ENCODE results near the gene YIPF5.

Gene YIPF5

GRCh38 chr5:144142139-144142823 is 28.2 kb downstream of the YIPF5 start:
- no peaks in the 10 kb centered on the region for H3K27me3 ChIP-seq (ENCODE audit: insufficient read depth, low read length)
- H3K27ac ChIP-seq (ENCODE audit: low read depth, low read length) = no peak overlapping the region
- no peaks in the 10 kb centered on the region for H3K4me1 ChIP-seq (ENCODE audit: insufficient read depth, low read length)
- no peak overlapping the region for H3K4me3 ChIP-seq (ENCODE audit: low read length)
- no peaks in the 10 kb centered on the region for H3K36me3 ChIP-seq (ENCODE audit: insufficient read depth, low read length)
- H3K9me3 ChIP-seq (ENCODE audit: insufficient read depth, low read depth, low read length) = no peaks in the 10 kb centered on the region
- H3K9ac ChIP-seq (ENCODE audit: low read depth, low read length) = no peak overlapping the region
- WGBS = 20% methylated on average over 1 of the region's 2 CpGs

GRCh38 chr5:144141585-144141984 is 28.9 kb downstream of the YIPF5 start:
- 86% methylated on average over 2 of the region's 2 CpGs for WGBS
- Histone ChIP-seq H3K9me3 (ENCODE audit: insufficient read depth, low read depth, low read length) (no peaks in the 10 kb centered on the region), H3K4me3 (ENCODE audit: low read length) (no peak overlapping the region), H3K4me1 (ENCODE audit: insufficient read depth, low read length) (no peaks in the 10 kb centered on the region), H3K9ac (ENCODE audit: low read depth, low read length) (no peak overlapping the region), H3K27me3 (ENCODE audit: insufficient read depth, low read length) (no peaks in the 10 kb centered on the region), H3K27ac (ENCODE audit: low read depth, low read length) (no peak overlapping the region), H3K36me3 (ENCODE audit: insufficient read depth, low read length) (no peaks in the 10 kb centered on the region)

GRCh38 chr5:144139586-144139985 is 30.9 kb downstream of the YIPF5 start:
- H3K27me3 ChIP-seq (ENCODE audit: insufficient read depth, low read length) = no peaks in the 10 kb centered on the region
- H3K9me3 ChIP-seq (ENCODE audit: insufficient read depth, low read depth, low read length) = no peaks in the 10 kb centered on the region
- no peaks in the 10 kb centered on the region for H3K36me3 ChIP-seq (ENCODE audit: insufficient read depth, low read length)
- H3K9ac ChIP-seq (ENCODE audit: low read depth, low read length) = no peak overlapping the region
- H3K4me1 ChIP-seq (ENCODE audit: insufficient read depth, low read length) = no peaks in the 10 kb centered on the region
- no peak overlapping the region for H3K27ac ChIP-seq (ENCODE audit: low read depth, low read length)
- 94% methylated on average over 5 of the region's 5 CpGs for WGBS
- no peak overlapping the region for H3K4me3 ChIP-seq (ENCODE audit: low read length)

GRCh38 chr5:144135113-144135762 is 35.2 kb downstream of the YIPF5 start:
- H3K4me3 ChIP-seq (ENCODE audit: low read length) = no peak overlapping the region
- H3K4me1 ChIP-seq (ENCODE audit: insufficient read depth, low read length) = no peaks in the 10 kb centered on the region
- H3K27ac ChIP-seq (ENCODE audit: low read depth, low read length) = no peak overlapping the region
- WGBS = 94% methylated on average over 3 of the region's 3 CpGs
- H3K9ac ChIP-seq (ENCODE audit: low read depth, low read length) = no peak overlapping the region
- no peaks in the 10 kb centered on the region for H3K27me3 ChIP-seq (ENCODE audit: insufficient read depth, low read length)
- H3K36me3 ChIP-seq (ENCODE audit: insufficient read depth, low read length) = no peaks in the 10 kb centered on the region
- H3K9me3 ChIP-seq (ENCODE audit: insufficient read depth, low read depth, low read length) = no peaks in the 10 kb centered on the region

GRCh38 chr5:144134194-144134826 is 36.1 kb downstream of the YIPF5 start:
- Histone ChIP-seq H3K9ac (ENCODE audit: low read depth, low read length) (no peak overlapping the region), H3K9me3 (ENCODE audit: insufficient read depth, low read depth, low read length) (no peaks in the 10 kb centered on the region), H3K4me1 (ENCODE audit: insufficient read depth, low read length) (no peaks in the 10 kb centered on the region), H3K36me3 (ENCODE audit: insufficient read depth, low read length) (no peaks in the 10 kb centered on the region), H3K27me3 (ENCODE audit: insufficient read depth, low read length) (no peaks in the 10 kb centered on the region), H3K27ac (ENCODE audit: low read depth, low read length) (no peak overlapping the region), H3K4me3 (ENCODE audit: low read length) (no peak overlapping the region)
- WGBS = 100% methylated on average over 2 of the region's 2 CpGs

GRCh38 chr5:144133050-144133633 is 37.3 kb downstream of the YIPF5 start:
- 97% methylated on average over 3 of the region's 4 CpGs for WGBS
- no peaks in the 10 kb centered on the region for H3K27me3 ChIP-seq (ENCODE audit: insufficient read depth, low read length)
- H3K9ac ChIP-seq (ENCODE audit: low read depth, low read length) = no peak overlapping the region
- no peaks in the 10 kb centered on the region for H3K36me3 ChIP-seq (ENCODE audit: insufficient read depth, low read length)
- no peak overlapping the region for H3K27ac ChIP-seq (ENCODE audit: low read depth, low read length)
- H3K4me1 ChIP-seq (ENCODE audit: insufficient read depth, low read length) = no peaks in the 10 kb centered on the region
- no peak overlapping the region for H3K4me3 ChIP-seq (ENCODE audit: low read length)
- H3K9me3 ChIP-seq (ENCODE audit: insufficient read depth, low read depth, low read length) = no peaks in the 10 kb centered on the region

- WGBS = 97% methylated on average over 2 of the region's 4 CpGs
- Histone ChIP-seq H3K27ac (ENCODE audit: low read depth, low read length) (no peak overlapping the region), H3K9ac (ENCODE audit: low read depth, low read length) (no peak overlapping the region), H3K4me3 (ENCODE audit: low read length) (no peak overlapping the region), H3K27me3 (ENCODE audit: insufficient read depth, low read length) (no peaks in the 10 kb centered on the region), H3K9me3 (ENCODE audit: insufficient read depth, low read depth, low read length) (no peaks in the 10 kb centered on the region), H3K4me1 (ENCODE audit: insufficient read depth, low read length) (no peaks in the 10 kb centered on the region), H3K36me3 (ENCODE audit: insufficient read depth, low read length) (no peaks in the 10 kb centered on the region)
Measured at GRCh38 chr5:144131261-144131660, 39.2 kb downstream of the YIPF5 start.

GRCh38 chr5:144130306-144130705 is 40.2 kb downstream of the YIPF5 start:
- no peak overlapping the region for H3K27ac ChIP-seq (ENCODE audit: low read depth, low read length)

GRCh38 chr5:144128844-144129243 is 41.6 kb downstream of the YIPF5 start:
- Histone ChIP-seq H3K4me1 (ENCODE audit: insufficient read depth, low read length) (peaks cover 10% of the 10 kb centered on the region), H3K9me3 (ENCODE audit: insufficient read depth, low read depth, low read length) (no peaks in the 10 kb centered on the region), H3K27me3 (ENCODE audit: insufficient read depth, low read length) (no peaks in the 10 kb centered on the region), H3K36me3 (ENCODE audit: insufficient read depth, low read length) (no peaks in the 10 kb centered on the region), H3K9ac (ENCODE audit: low read depth, low read length) (no peak overlapping the region), H3K4me3 (ENCODE audit: low read length) (no peak overlapping the region), H3K27ac (ENCODE audit: low read depth, low read length) (no peak overlapping the region)
- 93% methylated on average over 4 of the region's 4 CpGs for WGBS

More at GRCh38 chr5:144130306-144130705, 40.2 kb downstream of the YIPF5 start:
- peaks cover 4% of the 10 kb centered on the region for H3K4me1 ChIP-seq (ENCODE audit: insufficient read depth, low read length)
- no peaks in the 10 kb centered on the region for H3K27me3 ChIP-seq (ENCODE audit: insufficient read depth, low read length)
- no peak overlapping the region for H3K4me3 ChIP-seq (ENCODE audit: low read length)
- no peaks in the 10 kb centered on the region for H3K9me3 ChIP-seq (ENCODE audit: insufficient read depth, low read depth, low read length)
- no peak overlapping the region for H3K9ac ChIP-seq (ENCODE audit: low read depth, low read length)
- 94% methylated on average over 3 of the region's 4 CpGs for WGBS
- H3K36me3 ChIP-seq (ENCODE audit: insufficient read depth, low read length) = no peaks in the 10 kb centered on the region

GRCh38 chr5:144126707-144127106 is 43.8 kb downstream of the YIPF5 start:
- Histone ChIP-seq H3K36me3 (ENCODE audit: insufficient read depth, low read length) (no peaks in the 10 kb centered on the region), H3K27me3 (ENCODE audit: insufficient read depth, low read length) (no peaks in the 10 kb centered on the region), H3K4me1 (ENCODE audit: insufficient read depth, low read length) (peaks cover 10% of the 10 kb centered on the region), H3K9ac (ENCODE audit: low read depth, low read length) (no peak overlapping the region), H3K4me3 (ENCODE audit: low read length) (no peak overlapping the region), H3K9me3 (ENCODE audit: insufficient read depth, low read depth, low read length) (no peaks in the 10 kb centered on the region), H3K27ac (ENCODE audit: low read depth, low read length) (no peak overlapping the region)
- 96% methylated on average over 4 of the region's 4 CpGs for WGBS

- H3K27ac ChIP-seq (ENCODE audit: low read depth, low read length) = no peak overlapping the region
- 59% methylated on average over 4 of the region's 4 CpGs for WGBS
- peaks cover 10% of the 10 kb centered on the region for H3K4me1 ChIP-seq (ENCODE audit: insufficient read depth, low read length)
- H3K27me3 ChIP-seq (ENCODE audit: insufficient read depth, low read length) = no peaks in the 10 kb centered on the region
- no peaks in the 10 kb centered on the region for H3K9me3 ChIP-seq (ENCODE audit: insufficient read depth, low read depth, low read length)
- no peak overlapping the region for H3K9ac ChIP-seq (ENCODE audit: low read depth, low read length)
- no peak overlapping the region for H3K4me3 ChIP-seq (ENCODE audit: low read length)
- H3K36me3 ChIP-seq (ENCODE audit: insufficient read depth, low read length) = no peaks in the 10 kb centered on the region
Measured at GRCh38 chr5:144125163-144125726, 45.2 kb downstream of the YIPF5 start.
